ENCODE data around the gene YTHDF1.
A peak's percentile ranks its signal among the peaks of the same experiment; 100 is the strongest.

YTHDF1 gene

DNA sequence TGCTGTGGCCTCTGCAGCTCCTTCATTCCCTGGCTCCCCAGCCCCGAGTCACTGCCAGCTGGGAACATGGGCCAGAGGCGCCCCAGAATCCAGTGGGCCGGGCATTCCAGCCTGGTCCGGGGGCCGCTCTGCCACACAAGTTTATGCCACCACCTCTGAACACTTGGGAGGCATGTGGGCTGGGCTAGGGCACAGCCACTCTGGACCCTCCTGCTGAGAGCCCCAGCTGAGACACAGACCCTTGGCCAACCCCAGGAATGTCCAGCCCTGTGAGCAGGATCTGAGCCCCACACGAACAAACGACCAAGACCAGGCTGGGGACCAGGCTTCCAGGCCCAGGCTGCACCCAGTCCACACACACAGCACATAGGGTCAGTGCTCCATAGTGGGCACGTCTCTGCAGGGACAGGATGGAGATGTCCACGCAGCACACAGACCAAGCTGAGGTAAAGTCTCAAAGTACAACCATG is 33.0 kb downstream of the YTHDF1 start:
- TF ChIP-seq, protein P1, sequence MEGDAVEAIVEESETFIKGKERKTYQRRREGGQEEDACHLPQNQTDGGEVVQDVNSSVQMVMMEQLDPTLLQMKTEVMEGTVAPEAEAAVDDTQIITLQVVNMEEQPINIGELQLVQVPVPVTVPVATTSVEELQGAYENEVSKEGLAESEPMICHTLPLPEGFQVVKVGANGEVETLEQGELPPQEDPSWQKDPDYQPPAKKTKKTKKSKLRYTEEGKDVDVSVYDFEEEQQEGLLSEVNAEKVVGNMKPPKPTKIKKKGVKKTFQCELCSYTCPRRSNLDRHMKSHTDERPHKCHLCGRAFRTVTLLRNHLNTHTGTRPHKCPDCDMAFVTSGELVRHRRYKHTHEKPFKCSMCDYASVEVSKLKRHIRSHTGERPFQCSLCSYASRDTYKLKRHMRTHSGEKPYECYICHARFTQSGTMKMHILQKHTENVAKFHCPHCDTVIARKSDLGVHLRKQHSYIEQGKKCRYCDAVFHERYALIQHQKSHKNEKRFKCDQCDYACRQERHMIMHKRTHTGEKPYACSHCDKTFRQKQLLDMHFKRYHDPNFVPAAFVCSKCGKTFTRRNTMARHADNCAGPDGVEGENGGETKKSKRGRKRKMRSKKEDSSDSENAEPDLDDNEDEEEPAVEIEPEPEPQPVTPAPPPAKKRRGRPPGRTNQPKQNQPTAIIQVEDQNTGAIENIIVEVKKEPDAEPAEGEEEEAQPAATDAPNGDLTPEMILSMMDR (IDR thresholded peaks at IDR 0.05; ENCODE audit: unreplicated experiment in 3 of 3) = no peak
- H3K9me3 Mint-ChIP-seq = no peaks in the 10 kb centered on the region
- peaks cover 64% of the 10 kb centered on the region for H3K27me3 Mint-ChIP-seq (ENCODE audit: low read depth)
- no peaks in the 10 kb centered on the region for H3K4me1 Mint-ChIP-seq
- H3K27ac Mint-ChIP-seq = no peak overlapping the region
- H3K4me3 Mint-ChIP-seq = no peak overlapping the region
- H3K36me3 Mint-ChIP-seq (ENCODE audit: low read depth) = no peaks in the 10 kb centered on the region

DNA sequence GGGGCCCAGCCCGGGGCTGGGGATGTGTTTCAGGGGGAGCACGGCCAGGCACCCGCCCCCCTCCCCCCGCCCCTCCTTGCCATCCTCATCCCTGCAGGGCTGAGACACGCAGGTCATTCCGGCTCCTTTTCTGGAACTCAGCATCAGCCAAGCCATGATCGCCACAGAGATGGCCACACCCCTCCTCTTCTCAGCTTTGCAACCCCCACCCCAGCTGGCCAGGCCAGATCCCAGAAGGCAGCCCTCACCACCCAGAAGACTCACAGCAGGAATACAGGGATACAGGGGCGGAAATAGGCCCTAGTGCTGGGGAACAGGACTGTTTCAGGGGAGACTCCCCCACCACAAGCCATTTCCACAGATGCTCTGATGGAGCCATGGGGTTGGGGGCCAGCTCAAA is 33.5 kb downstream of the YTHDF1 start:
- H3K36me3 Mint-ChIP-seq (ENCODE audit: low read depth) = no peaks in the 10 kb centered on the region
- TF ChIP-seq, protein P1 (IDR thresholded peaks at IDR 0.05; ENCODE audit: unreplicated experiment in 3 of 3) = no peak

DNA sequence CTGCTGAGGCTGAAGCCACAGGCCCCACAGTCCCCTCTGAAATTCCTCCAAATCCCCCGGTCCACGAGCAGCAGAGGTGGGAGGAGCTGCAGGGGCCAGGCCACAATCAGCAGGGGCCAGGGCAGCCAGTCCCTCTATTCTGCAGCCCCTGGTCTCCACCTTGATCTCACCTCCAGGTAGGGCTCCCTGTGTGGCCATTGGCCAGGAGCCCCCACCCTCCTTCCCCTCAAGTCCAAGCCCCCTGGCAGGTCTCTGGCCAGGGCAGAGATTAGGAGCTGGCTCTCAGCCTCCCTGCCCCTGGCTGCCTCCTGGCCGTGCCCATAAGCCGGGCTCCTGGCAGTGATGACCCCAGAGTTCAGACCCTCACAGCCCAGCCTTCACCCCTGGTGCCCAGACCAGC is 34.7 kb downstream of the YTHDF1 start:
- no peak overlapping the region for H3K27ac Mint-ChIP-seq
- H3K4me3 Mint-ChIP-seq = no peak overlapping the region
- H3K4me1 Mint-ChIP-seq = peaks cover 2% of the 10 kb centered on the region
- no peaks in the 10 kb centered on the region for H3K9me3 Mint-ChIP-seq
- peaks cover 71% of the 10 kb centered on the region for H3K27me3 Mint-ChIP-seq (ENCODE audit: low read depth)
- no peaks in the 10 kb centered on the region for H3K36me3 Mint-ChIP-seq (ENCODE audit: low read depth)
- TF ChIP-seq, protein P1 (IDR thresholded peaks at IDR 0.05; ENCODE audit: unreplicated experiment in 3 of 3) = no peak

More for the DNA sequence above, 33.5 kb downstream of the YTHDF1 start:
- no peak overlapping the region for H3K27ac Mint-ChIP-seq
- no peaks in the 10 kb centered on the region for H3K4me1 Mint-ChIP-seq
- H3K27me3 Mint-ChIP-seq (ENCODE audit: low read depth) = peaks cover 68% of the 10 kb centered on the region
- H3K4me3 Mint-ChIP-seq = no peak overlapping the region
- H3K9me3 Mint-ChIP-seq = no peaks in the 10 kb centered on the region

DNA sequence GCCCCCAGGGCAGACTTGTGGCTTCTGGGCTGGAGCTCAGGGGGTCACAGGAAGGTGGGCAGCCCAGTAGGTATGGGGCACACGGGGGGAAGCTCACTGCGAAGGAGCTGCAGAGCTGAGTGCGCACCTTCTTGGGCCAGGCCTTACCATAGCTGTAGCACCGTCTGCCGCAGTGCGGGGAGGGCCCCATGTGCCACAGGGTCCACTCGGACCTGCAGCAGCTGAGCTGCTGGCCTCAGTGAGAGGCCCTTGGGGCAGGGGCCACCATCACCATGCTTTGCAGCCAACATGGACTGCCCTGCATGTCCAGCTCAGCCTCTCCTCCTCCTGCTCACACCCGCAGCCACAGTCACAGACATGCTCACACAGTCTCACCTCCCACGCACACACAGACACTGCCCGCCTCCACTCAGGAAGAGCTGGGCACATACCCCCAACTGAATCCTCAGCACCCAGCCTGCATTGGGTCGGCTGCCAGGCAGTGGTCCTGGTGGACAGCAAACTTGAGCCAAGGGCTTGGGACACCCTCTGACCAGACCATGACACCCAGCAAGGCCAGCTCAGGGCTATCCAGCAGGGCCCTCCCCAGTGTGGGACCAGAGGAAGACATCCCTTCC is 35.3 kb downstream of the YTHDF1 start:
- no peak overlapping the region for H3K27ac Mint-ChIP-seq
- H3K27me3 Mint-ChIP-seq (ENCODE audit: low read depth) = peaks cover 76% of the 10 kb centered on the region
- TF ChIP-seq, protein P1 (IDR thresholded peaks at IDR 0.05; ENCODE audit: unreplicated experiment in 3 of 3) = no peak
- H3K4me1 Mint-ChIP-seq = peaks cover 5% of the 10 kb centered on the region
- H3K4me3 Mint-ChIP-seq = peak overlapping the region in 1 of 3 experiments; percentile 60
- H3K9me3 Mint-ChIP-seq = no peaks in the 10 kb centered on the region
- H3K36me3 Mint-ChIP-seq (ENCODE audit: low read depth) = no peaks in the 10 kb centered on the region

DNA sequence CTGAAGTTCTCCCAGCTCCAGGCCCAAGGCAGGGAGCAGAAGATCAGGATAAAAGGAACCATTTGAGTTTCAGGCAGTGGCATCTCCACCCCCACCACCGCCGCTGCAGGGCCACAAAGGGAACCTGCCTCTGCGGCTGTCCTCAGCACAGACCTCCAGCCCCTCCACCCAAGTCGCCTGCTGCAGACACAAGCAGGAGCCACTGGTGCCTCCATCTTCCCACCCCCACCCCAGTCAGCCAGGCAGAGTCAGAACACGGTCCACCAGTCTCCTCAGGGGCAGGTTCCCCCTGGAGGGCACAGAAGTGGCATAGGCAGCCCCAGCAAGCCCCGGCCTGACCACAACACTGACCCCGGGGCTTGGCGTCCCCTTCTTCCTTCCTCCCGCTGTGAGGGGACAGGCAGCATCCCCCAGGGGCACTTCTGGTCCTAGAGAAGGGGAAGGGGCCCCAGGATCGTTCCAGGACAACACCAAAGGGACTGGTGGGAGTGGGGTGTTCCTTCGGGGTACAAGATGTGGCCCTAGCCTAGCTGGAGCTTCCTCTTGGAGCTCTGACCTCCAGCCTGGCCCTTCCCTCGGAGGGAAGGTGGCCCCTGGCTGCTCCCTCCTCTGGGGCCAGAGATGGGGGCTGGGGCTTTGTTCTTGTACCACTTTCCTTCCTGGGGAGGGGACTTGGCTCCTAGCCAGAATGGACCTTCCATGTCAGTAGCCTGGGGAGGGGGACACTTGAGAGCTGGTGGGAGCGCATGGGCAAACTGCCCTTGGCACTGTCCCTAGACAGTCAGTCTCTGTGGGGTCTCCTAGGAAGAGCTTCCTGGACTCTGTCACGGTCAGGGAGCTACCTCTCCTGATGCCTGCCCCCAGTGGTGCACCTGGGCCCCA is 36.0 kb downstream of the YTHDF1 start:
- H3K9me3 Mint-ChIP-seq = no peaks in the 10 kb centered on the region
- H3K27ac Mint-ChIP-seq = no peak overlapping the region
- no peaks in the 10 kb centered on the region for H3K36me3 Mint-ChIP-seq (ENCODE audit: low read depth)
- H3K27me3 Mint-ChIP-seq (ENCODE audit: low read depth) = peaks cover 76% of the 10 kb centered on the region
- H3K4me1 Mint-ChIP-seq = peaks cover 5% of the 10 kb centered on the region
- TF ChIP-seq, protein P1 (IDR thresholded peaks at IDR 0.05; ENCODE audit: unreplicated experiment in 3 of 3) = no peak
- peak overlapping the region; percentile 32 to 70 (median 53) for H3K4me3 Mint-ChIP-seq

Measured in nephron (organoid).